HepG2 (cell line): ENCODE results near the gene GNA15. TPM values are rescaled to one million over a fixed set of nuclear protein-coding genes. Genes with fewer than 3 reads are reported as not detected.

Experiments used
- ETS1 ChIP-seq: sonication (generic); formaldehyde crosslinking; IDR thresholded peaks from 2 replicates; pipeline ENCODE4 v1.4.0; 2020; ENCODE audit warnings: missing genetic modification reagents
- ETV6 ChIP-seq: sonication (generic); formaldehyde crosslinking; conservative IDR thresholded peaks from 2 replicates; pipeline ENCODE4 v1.4.0; 2020; ENCODE audit warnings: missing genetic modification reagents
- HNRNPLL ChIP-seq: fragments of 200-400 bp; formaldehyde crosslinking; IDR thresholded peaks from 2 replicates; pipeline ENCODE4 v1.6.1; 2017; ENCODE audit warnings: mild to moderate bottlenecking, low read depth, low read length; ENCODE audit not compliant: poor library complexity, severe bottlenecking
- HNRNPUL1 ChIP-seq: fragments of 200-400 bp; formaldehyde crosslinking; IDR thresholded peaks from 2 replicates; pipeline ENCODE4 v1.6.1; 2017; ENCODE audit warnings: low read depth, mild to moderate bottlenecking, low read length, moderate library complexity
- KLF15 ChIP-seq: sonication (generic); formaldehyde crosslinking; IDR thresholded peaks from 2 replicates; pipeline ENCODE4 v1.8.1; 2023; ENCODE audit warnings: borderline replicate concordance, mild to moderate bottlenecking, inconsistent platforms, missing genetic modification reagents, mixed read lengths
- KMT2B ChIP-seq: IDR thresholded peaks from 2 replicates; pipeline ENCODE4 v1.6.1; 2016; ENCODE audit warnings: missing genetic modification reagents, missing compliant biosample characterization
- MBD4 ChIP-seq: IDR thresholded peaks from 2 replicates; pipeline ENCODE4 v1.6.1; 2012; ENCODE audit warnings: low read length, inconsistent platforms, borderline replicate concordance
- NAIF1 ChIP-seq: sonication (generic); formaldehyde crosslinking; IDR thresholded peaks from 2 replicates; pipeline ENCODE4 v1.5.0; 2020; ENCODE audit warnings: mild to moderate bottlenecking, missing genetic modification reagents, borderline replicate concordance
- NFATC3 ChIP-seq: sonication (generic); formaldehyde crosslinking; IDR thresholded peaks from 2 replicates; pipeline ENCODE4 v1.5.1; 2020; ENCODE audit warnings: mild to moderate bottlenecking, missing genetic modification reagents
- NFE2 ChIP-seq: sonication (generic); formaldehyde crosslinking; IDR thresholded peaks from 2 replicates; pipeline ENCODE4 v1.4.0; 2020; ENCODE audit warnings: missing genetic modification reagents
- NPAS2 ChIP-seq: sonication (generic); formaldehyde crosslinking; IDR thresholded peaks from 2 replicates; pipeline ENCODE4 v1.8.0; 2022; ENCODE audit warnings: mild to moderate bottlenecking, missing genetic modification reagents, borderline replicate concordance
- NR2F1 ChIP-seq, 2 experiments: fragments of 450-650 bp in 1 of 2; formaldehyde crosslinking in 1 of 2; IDR thresholded peaks; 2 replicates each; pipeline versions ENCODE4 v1.5.0 to v1.6.1; 2016 to 2020; ENCODE audit warnings: mild to moderate bottlenecking in 1 of 2, missing compliant biosample characterization in 1 of 2, missing genetic modification reagents in 1 of 2, moderate library complexity in 1 of 2
- ONECUT2 ChIP-seq: sonication (generic); formaldehyde crosslinking; IDR thresholded peaks from 2 replicates; pipeline ENCODE4 v1.4.0; 2020; ENCODE audit warnings: missing genetic modification reagents
- THYN1 ChIP-seq: sonication (generic); formaldehyde crosslinking; IDR thresholded peaks from 2 replicates; pipeline ENCODE4 v1.8.1; 2023; ENCODE audit warnings: low read depth, mild to moderate bottlenecking, moderate library complexity, missing genetic modification reagents, borderline replicate concordance
- ZKSCAN1 ChIP-seq: fragments of 150-350 bp; IDR thresholded peaks from 2 replicates; pipeline ENCODE4 v1.6.1; 2014; ENCODE audit warnings: low read length
- ZNF317 ChIP-seq: sonication (generic); formaldehyde crosslinking; IDR thresholded peaks from 2 replicates; pipeline ENCODE4 v1.5.0; 2020; ENCODE audit warnings: mild to moderate bottlenecking, missing genetic modification reagents
- ZNF530 ChIP-seq: sonication (generic); formaldehyde crosslinking; IDR thresholded peaks from 2 replicates; pipeline ENCODE4 v1.5.0; 2020; ENCODE audit warnings: low read depth, mild to moderate bottlenecking, missing genetic modification reagents
- ZNF609 ChIP-seq: sonication (generic); formaldehyde crosslinking; IDR thresholded peaks from 2 replicates; pipeline ENCODE4 v1.4.0; 2020; ENCODE audit warnings: mild to moderate bottlenecking, missing genetic modification reagents, borderline replicate concordance
- ZNF773 ChIP-seq: sonication (generic); formaldehyde crosslinking; IDR thresholded peaks from 2 replicates; pipeline ENCODE4 v1.4.0; 2020; ENCODE audit warnings: missing genetic modification reagents, borderline replicate concordance
- ZNF883 ChIP-seq: sonication (generic); formaldehyde crosslinking; IDR thresholded peaks from 2 replicates; pipeline ENCODE4 v1.5.1; 2020; ENCODE audit warnings: mild to moderate bottlenecking, missing genetic modification reagents; ENCODE audit errors: not compliant biosample characterization
- ZNF891 ChIP-seq: sonication (generic); formaldehyde crosslinking; IDR thresholded peaks from 2 replicates; pipeline ENCODE4 v1.5.0; 2020; ENCODE audit warnings: mild to moderate bottlenecking, missing genetic modification reagents
- polyA plus RNA-seq, 8 experiments: library from polyadenylated mRNA; depleted of rRNA in 3 of 8; stranded (reverse) in 7 of 8; unstranded in 1 of 8; fragments of >200 nt; fragmentation: Illumina TruSeq in 4 of 8; extraction: Trizol in 4 of 8; gene quantifications; 2 replicates each; pipeline versions ENCODE4 v1.2.1 to v1.2.3, GENCODE V29; 2011 to 2016; ENCODE audit warnings: low read depth in 4 of 8, missing spikeins in 1 of 8, mixed read lengths in 1 of 8; ENCODE audit not compliant: insufficient read depth in 1 of 8
- total RNA-seq, 5 experiments: library from RNA; depleted of rRNA; stranded (reverse); fragments of >200 nt; fragmentation: Illumina TruSeq; extraction: Trizol; gene quantifications; 2 replicates each; pipeline ENCODE4 v1.2.3, GENCODE V29; 2016; ENCODE audit warnings: low read depth in 1 of 5
- TF ChIP-seq, protein P1 (sequence below): sonication (generic); formaldehyde crosslinking; IDR thresholded peaks from 2 replicates; pipeline ENCODE4 v1.4.0; 2020; ENCODE audit warnings: missing genetic modification reagents
- TF ChIP-seq, protein P2 (sequence below): IDR thresholded peaks from 2 replicates; pipeline ENCODE4 v1.6.1; 2018; ENCODE audit warnings: missing genetic modification reagents

GNA15 gene
- total and polyA plus RNA-seq, 2 of the 13 experiments (the other 11 are each of a cell fraction or from before 2014, with no cell fraction given) = not detected

- TF ChIP-seq ETV6 (no peak), KLF15 (no peak), NAIF1 (CRISPR knock-in tag) (no peak), ZNF530 (no peak), NR2F1 (CRISPR knock-in tag; IDR thresholded peaks at IDR 0.05) (no peak), ONECUT2 (CRISPR knock-in tag) (no peak), HNRNPUL1 (no peak), ZKSCAN1 (0 out of 2 replicates have a peak, but pooled peaks have one; percentile 22), ZNF609 (CRISPR knock-in tag) (no peak), ZNF317 (CRISPR knock-in tag) (no peak), ZNF883 (CRISPR knock-in tag) (no peak), NFE2 (CRISPR knock-in tag) (no peak), HNRNPLL (peak; percentile 44), THYN1 (CRISPR knock-in tag) (no peak), ETS1 (no peak), MBD4 (no peak), ZNF891 (no peak), NFATC3 (CRISPR knock-in tag) (no peak), KMT2B (CRISPR knock-in tag) (no peak), NPAS2 (CRISPR knock-in tag) (no peak), ZNF773 (no peak)
- TF ChIP-seq, protein P1, sequence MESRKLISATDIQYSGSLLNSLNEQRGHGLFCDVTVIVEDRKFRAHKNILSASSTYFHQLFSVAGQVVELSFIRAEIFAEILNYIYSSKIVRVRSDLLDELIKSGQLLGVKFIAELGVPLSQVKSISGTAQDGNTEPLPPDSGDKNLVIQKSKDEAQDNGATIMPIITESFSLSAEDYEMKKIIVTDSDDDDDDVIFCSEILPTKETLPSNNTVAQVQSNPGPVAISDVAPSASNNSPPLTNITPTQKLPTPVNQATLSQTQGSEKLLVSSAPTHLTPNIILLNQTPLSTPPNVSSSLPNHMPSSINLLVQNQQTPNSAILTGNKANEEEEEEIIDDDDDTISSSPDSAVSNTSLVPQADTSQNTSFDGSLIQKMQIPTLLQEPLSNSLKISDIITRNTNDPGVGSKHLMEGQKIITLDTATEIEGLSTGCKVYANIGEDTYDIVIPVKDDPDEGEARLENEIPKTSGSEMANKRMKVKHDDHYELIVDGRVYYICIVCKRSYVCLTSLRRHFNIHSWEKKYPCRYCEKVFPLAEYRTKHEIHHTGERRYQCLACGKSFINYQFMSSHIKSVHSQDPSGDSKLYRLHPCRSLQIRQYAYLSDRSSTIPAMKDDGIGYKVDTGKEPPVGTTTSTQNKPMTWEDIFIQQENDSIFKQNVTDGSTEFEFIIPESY (CRISPR knock-in tag) = no peak
- TF ChIP-seq, protein P2, sequence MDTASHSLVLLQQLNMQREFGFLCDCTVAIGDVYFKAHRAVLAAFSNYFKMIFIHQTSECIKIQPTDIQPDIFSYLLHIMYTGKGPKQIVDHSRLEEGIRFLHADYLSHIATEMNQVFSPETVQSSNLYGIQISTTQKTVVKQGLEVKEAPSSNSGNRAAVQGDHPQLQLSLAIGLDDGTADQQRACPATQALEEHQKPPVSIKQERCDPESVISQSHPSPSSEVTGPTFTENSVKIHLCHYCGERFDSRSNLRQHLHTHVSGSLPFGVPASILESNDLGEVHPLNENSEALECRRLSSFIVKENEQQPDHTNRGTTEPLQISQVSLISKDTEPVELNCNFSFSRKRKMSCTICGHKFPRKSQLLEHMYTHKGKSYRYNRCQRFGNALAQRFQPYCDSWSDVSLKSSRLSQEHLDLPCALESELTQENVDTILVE (CRISPR knock-in tag) = no peak
Measured at GRCh38 chr19:3096902-3097326, 38.9 kb upstream of the GNA15 start (continued).
